Measurements from ENCODE around the gene LANCL2.

GRCh38 chr7:55360486-55360885, 4.7 kb upstream of the LANCL2 start:
- no peak for TF ChIP-seq EZH2 (IDR thresholded peaks at IDR 0.05; ENCODE audit: insufficient read depth, poor library complexity, severe bottlenecking)
- no peak for TF ChIP-seq EZH2phosphoT487 (IDR thresholded peaks at IDR 0.05; ENCODE audit: insufficient read depth, low read depth)

Measured in GM23248 (cell line).